SH-SY5Y (cell line): ENCODE results near the gene PMAIP1.

ENCODE experiments used
- GATA2 ChIP-seq: IDR thresholded peaks from 2 replicates; pipeline ENCODE4 v1.6.1; 2011; ENCODE audit warnings: mild to moderate bottlenecking, low read depth, low read length
- GATA3 ChIP-seq: IDR thresholded peaks from 2 replicates; pipeline ENCODE4 v1.6.1; 2011; ENCODE audit warnings: low read depth, mild to moderate bottlenecking, low read length, moderate library complexity

DNA sequence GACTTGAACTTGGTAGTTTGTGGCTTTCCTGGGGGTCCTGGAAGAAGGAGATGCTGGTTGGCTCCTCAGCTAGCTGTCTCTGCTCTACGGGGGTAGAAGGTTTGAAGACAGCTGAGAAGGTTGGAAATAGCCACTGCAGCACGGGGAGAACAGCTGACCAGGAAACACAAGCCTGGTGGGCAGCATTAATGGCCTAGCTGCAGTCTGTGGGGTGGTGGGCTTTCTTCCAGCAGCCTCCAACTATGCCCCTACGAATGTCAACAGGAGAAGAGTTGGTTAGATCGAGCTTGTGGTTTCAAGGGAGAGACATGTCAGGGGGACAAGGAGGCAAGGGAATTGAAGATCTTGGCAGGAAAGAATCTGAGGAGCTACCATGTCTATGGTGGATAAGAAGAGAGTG lies 38.9 kb downstream of the PMAIP1 start:
- TF ChIP-seq GATA2 (no peak), GATA3 (no peak)
